ENCODE data around the gene CDH11.

DNA sequence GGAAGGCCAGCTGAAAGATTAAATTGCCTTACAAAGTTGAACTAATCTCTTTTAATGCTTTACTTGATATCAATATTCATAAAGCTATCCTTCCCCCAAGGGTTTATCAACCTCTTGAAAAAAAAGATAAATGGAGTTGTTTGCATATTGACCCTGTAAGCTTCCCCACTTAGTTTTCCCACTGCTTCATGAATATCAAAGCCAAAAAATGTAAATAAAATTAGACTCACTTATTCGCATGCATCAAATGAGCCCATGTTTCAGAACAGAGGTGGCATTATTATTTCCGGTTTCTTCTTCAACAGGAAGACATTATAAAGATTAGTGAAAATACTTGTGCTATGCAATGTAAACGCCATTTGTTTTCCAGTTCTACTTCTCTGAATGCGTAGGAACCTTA, 150.7 kb downstream of the CDH11 start:
- TF ChIP-seq, protein P1, sequence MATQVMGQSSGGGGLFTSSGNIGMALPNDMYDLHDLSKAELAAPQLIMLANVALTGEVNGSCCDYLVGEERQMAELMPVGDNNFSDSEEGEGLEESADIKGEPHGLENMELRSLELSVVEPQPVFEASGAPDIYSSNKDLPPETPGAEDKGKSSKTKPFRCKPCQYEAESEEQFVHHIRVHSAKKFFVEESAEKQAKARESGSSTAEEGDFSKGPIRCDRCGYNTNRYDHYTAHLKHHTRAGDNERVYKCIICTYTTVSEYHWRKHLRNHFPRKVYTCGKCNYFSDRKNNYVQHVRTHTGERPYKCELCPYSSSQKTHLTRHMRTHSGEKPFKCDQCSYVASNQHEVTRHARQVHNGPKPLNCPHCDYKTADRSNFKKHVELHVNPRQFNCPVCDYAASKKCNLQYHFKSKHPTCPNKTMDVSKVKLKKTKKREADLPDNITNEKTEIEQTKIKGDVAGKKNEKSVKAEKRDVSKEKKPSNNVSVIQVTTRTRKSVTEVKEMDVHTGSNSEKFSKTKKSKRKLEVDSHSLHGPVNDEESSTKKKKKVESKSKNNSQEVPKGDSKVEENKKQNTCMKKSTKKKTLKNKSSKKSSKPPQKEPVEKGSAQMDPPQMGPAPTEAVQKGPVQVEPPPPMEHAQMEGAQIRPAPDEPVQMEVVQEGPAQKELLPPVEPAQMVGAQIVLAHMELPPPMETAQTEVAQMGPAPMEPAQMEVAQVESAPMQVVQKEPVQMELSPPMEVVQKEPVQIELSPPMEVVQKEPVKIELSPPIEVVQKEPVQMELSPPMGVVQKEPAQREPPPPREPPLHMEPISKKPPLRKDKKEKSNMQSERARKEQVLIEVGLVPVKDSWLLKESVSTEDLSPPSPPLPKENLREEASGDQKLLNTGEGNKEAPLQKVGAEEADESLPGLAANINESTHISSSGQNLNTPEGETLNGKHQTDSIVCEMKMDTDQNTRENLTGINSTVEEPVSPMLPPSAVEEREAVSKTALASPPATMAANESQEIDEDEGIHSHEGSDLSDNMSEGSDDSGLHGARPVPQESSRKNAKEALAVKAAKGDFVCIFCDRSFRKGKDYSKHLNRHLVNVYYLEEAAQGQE (IDR thresholded peaks at IDR 0.05; ENCODE audit: insufficient read depth in 1 of 2, low read depth in 2 of 2, low read length in 2 of 2) = no peak
- no peak for TF ChIP-seq SIN3A (IDR thresholded peaks at IDR 0.05; ENCODE audit: borderline replicate concordance, insufficient read depth, low read length)

Measured in PFSK-1 (cell line).